ENCODE measurements around the gene CD274. TPM values are rescaled to one million over a fixed set of nuclear protein-coding genes. Genes with fewer than 3 reads are reported as not detected.

The CD274 gene
- total and polyA plus RNA-seq, 10 of the 15 experiments (the other 5 are each of a cell fraction or from before 2014, with no cell fraction given), result 9.4 to 128 (median 24.6) TPM

DNA sequence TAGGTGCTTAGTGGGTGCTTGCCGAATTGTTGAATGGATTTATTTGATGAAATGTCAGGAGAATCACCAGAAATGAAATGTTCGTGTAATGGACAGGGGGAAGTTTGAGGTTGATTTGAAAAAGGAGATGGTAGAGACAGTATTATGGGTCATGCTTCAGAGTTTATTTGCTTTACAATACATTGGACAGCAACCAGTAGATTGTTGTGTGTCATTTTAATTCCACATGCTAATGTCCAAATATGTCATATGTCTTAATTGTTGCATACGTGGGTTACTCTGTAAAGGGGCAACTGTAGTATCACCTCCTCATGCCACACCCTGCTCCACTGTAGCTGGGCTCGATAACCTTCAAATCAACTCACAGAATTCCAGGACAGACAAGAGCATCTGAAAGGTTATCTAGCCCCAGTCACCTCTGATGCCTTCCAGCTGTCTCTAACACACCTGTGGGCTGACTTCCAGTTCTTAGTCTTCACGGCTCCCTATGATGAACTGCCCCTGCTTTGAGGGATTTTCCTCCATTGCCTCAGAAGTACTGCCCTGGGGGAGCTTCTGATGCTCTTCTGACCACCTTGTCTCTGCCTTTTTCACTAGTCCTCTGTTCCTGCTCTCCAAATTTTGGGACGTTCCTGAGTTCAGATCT is 61.7 kb downstream of the CD274 start (continued):
- TF ChIP-seq, protein P1, sequence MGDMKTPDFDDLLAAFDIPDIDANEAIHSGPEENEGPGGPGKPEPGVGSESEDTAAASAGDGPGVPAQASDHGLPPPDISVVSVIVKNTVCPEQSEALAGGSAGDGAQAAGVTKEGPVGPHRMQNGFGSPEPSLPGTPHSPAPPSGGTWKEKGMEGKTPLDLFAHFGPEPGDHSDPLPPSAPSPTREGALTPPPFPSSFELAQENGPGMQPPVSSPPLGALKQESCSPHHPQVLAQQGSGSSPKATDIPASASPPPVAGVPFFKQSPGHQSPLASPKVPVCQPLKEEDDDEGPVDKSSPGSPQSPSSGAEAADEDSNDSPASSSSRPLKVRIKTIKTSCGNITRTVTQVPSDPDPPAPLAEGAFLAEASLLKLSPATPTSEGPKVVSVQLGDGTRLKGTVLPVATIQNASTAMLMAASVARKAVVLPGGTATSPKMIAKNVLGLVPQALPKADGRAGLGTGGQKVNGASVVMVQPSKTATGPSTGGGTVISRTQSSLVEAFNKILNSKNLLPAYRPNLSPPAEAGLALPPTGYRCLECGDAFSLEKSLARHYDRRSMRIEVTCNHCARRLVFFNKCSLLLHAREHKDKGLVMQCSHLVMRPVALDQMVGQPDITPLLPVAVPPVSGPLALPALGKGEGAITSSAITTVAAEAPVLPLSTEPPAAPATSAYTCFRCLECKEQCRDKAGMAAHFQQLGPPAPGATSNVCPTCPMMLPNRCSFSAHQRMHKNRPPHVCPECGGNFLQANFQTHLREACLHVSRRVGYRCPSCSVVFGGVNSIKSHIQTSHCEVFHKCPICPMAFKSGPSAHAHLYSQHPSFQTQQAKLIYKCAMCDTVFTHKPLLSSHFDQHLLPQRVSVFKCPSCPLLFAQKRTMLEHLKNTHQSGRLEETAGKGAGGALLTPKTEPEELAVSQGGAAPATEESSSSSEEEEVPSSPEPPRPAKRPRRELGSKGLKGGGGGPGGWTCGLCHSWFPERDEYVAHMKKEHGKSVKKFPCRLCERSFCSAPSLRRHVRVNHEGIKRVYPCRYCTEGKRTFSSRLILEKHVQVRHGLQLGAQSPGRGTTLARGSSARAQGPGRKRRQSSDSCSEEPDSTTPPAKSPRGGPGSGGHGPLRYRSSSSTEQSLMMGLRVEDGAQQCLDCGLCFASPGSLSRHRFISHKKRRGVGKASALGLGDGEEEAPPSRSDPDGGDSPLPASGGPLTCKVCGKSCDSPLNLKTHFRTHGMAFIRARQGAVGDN (IDR thresholded peaks at IDR 0.05), result no peak; the same call in 1 of the 2 replicates
- TF ChIP-seq, protein P2, sequence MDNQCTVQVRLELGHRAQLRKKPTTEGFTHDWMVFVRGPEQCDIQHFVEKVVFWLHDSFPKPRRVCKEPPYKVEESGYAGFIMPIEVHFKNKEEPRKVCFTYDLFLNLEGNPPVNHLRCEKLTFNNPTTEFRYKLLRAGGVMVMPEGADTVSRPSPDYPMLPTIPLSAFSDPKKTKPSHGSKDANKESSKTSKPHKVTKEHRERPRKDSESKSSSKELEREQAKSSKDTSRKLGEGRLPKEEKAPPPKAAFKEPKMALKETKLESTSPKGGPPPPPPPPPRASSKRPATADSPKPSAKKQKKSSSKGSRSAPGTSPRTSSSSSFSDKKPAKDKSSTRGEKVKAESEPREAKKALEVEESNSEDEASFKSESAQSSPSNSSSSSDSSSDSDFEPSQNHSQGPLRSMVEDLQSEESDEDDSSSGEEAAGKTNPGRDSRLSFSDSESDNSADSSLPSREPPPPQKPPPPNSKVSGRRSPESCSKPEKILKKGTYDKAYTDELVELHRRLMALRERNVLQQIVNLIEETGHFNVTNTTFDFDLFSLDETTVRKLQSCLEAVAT (IDR thresholded peaks at IDR 0.05), result 0 out of 2 replicates have a peak, but pooled peaks have one; percentile 32
- TF ChIP-seq, protein P3, sequence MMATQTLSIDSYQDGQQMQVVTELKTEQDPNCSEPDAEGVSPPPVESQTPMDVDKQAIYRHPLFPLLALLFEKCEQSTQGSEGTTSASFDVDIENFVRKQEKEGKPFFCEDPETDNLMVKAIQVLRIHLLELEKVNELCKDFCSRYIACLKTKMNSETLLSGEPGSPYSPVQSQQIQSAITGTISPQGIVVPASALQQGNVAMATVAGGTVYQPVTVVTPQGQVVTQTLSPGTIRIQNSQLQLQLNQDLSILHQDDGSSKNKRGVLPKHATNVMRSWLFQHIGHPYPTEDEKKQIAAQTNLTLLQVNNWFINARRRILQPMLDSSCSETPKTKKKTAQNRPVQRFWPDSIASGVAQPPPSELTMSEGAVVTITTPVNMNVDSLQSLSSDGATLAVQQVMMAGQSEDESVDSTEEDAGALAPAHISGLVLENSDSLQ (IDR thresholded peaks at IDR 0.05), result peak; percentile 55
- TF ChIP-seq TCF3 (IDR thresholded peaks at IDR 0.05; ENCODE audit: borderline replicate concordance, insufficient read depth, low read depth, low read length), result peak; percentile 77; the same call in 1 of the 2 replicates
- TF ChIP-seq, protein P4, sequence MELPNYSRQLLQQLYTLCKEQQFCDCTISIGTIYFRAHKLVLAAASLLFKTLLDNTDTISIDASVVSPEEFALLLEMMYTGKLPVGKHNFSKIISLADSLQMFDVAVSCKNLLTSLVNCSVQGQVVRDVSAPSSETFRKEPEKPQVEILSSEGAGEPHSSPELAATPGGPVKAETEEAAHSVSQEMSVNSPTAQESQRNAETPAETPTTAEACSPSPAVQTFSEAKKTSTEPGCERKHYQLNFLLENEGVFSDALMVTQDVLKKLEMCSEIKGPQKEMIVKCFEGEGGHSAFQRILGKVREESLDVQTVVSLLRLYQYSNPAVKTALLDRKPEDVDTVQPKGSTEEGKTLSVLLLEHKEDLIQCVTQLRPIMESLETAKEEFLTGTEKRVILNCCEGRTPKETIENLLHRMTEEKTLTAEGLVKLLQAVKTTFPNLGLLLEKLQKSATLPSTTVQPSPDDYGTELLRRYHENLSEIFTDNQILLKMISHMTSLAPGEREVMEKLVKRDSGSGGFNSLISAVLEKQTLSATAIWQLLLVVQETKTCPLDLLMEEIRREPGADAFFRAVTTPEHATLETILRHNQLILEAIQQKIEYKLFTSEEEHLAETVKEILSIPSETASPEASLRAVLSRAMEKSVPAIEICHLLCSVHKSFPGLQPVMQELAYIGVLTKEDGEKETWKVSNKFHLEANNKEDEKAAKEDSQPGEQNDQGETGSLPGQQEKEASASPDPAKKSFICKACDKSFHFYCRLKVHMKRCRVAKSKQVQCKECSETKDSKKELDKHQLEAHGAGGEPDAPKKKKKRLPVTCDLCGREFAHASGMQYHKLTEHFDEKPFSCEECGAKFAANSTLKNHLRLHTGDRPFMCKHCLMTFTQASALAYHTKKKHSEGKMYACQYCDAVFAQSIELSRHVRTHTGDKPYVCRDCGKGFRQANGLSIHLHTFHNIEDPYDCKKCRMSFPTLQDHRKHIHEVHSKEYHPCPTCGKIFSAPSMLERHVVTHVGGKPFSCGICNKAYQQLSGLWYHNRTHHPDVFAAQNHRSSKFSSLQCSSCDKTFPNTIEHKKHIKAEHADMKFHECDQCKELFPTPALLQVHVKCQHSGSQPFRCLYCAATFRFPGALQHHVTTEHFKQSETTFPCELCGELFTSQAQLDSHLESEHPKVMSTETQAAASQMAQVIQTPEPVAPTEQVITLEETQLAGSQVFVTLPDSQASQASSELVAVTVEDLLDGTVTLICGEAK (IDR thresholded peaks at IDR 0.05; ENCODE audit: borderline replicate concordance), result peak; percentile 17; the same call in 1 of the 2 replicates
- TF ChIP-seq, protein P5, sequence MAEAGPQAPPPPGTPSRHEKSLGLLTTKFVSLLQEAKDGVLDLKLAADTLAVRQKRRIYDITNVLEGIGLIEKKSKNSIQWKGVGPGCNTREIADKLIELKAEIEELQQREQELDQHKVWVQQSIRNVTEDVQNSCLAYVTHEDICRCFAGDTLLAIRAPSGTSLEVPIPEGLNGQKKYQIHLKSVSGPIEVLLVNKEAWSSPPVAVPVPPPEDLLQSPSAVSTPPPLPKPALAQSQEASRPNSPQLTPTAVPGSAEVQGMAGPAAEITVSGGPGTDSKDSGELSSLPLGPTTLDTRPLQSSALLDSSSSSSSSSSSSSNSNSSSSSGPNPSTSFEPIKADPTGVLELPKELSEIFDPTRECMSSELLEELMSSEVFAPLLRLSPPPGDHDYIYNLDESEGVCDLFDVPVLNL (IDR thresholded peaks at IDR 0.05; ENCODE audit: low read depth, low read length), result no peak
- no peak for TF ChIP-seq SIX5 (IDR thresholded peaks at IDR 0.05; ENCODE audit: low read depth, low read length, severe bottlenecking)
- no peak for TF ChIP-seq CHD1 (IDR thresholded peaks at IDR 0.05; ENCODE audit: low read depth, low read length)
- no peak for TF ChIP-seq MYC (IDR thresholded peaks at IDR 0.05; ENCODE audit: insufficient read depth, insufficient read length, insufficient replicate concordance, low read length, severe bottlenecking)
- no peak for TF ChIP-seq HDAC6 (IDR thresholded peaks at IDR 0.05; ENCODE audit: unreplicated experiment)
- TF ChIP-seq STAT1 (conservative IDR thresholded peaks at IDR 0.05), result no peak
- TF ChIP-seq, protein P6, sequence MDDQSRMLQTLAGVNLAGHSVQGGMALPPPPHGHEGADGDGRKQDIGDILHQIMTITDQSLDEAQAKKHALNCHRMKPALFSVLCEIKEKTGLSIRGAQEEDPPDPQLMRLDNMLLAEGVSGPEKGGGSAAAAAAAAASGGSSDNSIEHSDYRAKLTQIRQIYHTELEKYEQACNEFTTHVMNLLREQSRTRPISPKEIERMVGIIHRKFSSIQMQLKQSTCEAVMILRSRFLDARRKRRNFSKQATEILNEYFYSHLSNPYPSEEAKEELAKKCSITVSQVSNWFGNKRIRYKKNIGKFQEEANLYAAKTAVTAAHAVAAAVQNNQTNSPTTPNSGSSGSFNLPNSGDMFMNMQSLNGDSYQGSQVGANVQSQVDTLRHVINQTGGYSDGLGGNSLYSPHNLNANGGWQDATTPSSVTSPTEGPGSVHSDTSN (IDR thresholded peaks at IDR 0.05; ENCODE audit: insufficient replicate concordance, low read depth, low read length), result peak; percentile 38
- no peak for TF ChIP-seq RFX5 (IDR thresholded peaks at IDR 0.05; ENCODE audit: low read depth, low read length)

All from GM12878 (cell line).